ENCODE results near the gene SCTR.

GRCh38 chr2:119423811-119424210 is 100.5 kb downstream of the SCTR start:
- no peak for TF ChIP-seq EZH2 (IDR thresholded peaks at IDR 0.05; ENCODE audit: borderline replicate concordance, low read length)
- no peak for TF ChIP-seq CTCF (conservative IDR thresholded peaks at IDR 0.05 in 1 of 2, IDR thresholded peaks at IDR 0.05 in 1 of 2; ENCODE audit: extremely low read depth in 1 of 2, insufficient read depth in 1 of 2, low read depth in 1 of 2, low read length in 2 of 2)

Data from mammary epithelial cell (primary cell).